ENCODE data around the gene UMODL1. TPM values are rescaled to one million over a fixed set of nuclear protein-coding genes. Genes with fewer than 3 reads are reported as not detected.

The UMODL1 gene
- total and polyA plus RNA-seq, 10 of the 15 experiments (the other 5 are each of a cell fraction or from before 2014, with no cell fraction given), result 0.01 to 0.11 (median 0.03) TPM; not detected in 5

- ATAC-seq (no peak), DNase-seq (ENCODE audit: low read depth, low spot score) (no peak), FAIRE-seq (no peak)
- ChIA-PET RAD21 (ENCODE audit: unreplicated experiment) (no interaction called here), POLR2A (no interaction called here), SMC1A (ENCODE audit: uncharacterized antibody, unreplicated experiment) (interaction anchor here (1.4 kb wide), 1 partner anchor 10 kb away, joined by 3 read pairs; no protein-coding TSS in a partner anchor), CTCF (interaction anchor here (1.3 kb wide), 1 partner anchor 8 kb away, joined by 4 read pairs; no protein-coding TSS in a partner anchor)
- H3K79me2 ChIP-seq (ENCODE audit: control insufficient read depth, insufficient read depth, low read length), result no peaks in the 10 kb centered on the region
- no peaks in the 10 kb centered on the region; a peak in 1 of 4 replicates for H3K27me3 ChIP-seq (replicated peaks in 1 of 2; ENCODE audit: control insufficient read depth in 2 of 2, insufficient read depth in 2 of 2, low read length in 1 of 2)
- in situ Hi-C loops (cut with MboI) (no loop called here), intact Hi-C loops (cut with micrococcal nuclease; ENCODE audit: unreplicated experiment) (no loop called here)
- no peak overlapping the region for H3K4me2 ChIP-seq (ENCODE audit: control insufficient read depth, insufficient read depth)
- H3K4me1 ChIP-seq (ENCODE audit: control insufficient read depth, insufficient read depth, low read length), result no peaks in the 10 kb centered on the region
- no peaks in the 10 kb centered on the region for H4K20me1 ChIP-seq (ENCODE audit: control insufficient read depth, insufficient read depth)
- no peak overlapping the region for H2AFZ ChIP-seq (ENCODE audit: control insufficient read depth, low read depth, low read length)
- H3K36me3 ChIP-seq (ENCODE audit: control insufficient read depth in 2 of 2, insufficient read depth in 2 of 2, low read length in 1 of 2), result no peaks in the 10 kb centered on the region
- H3K9me3 ChIP-seq (replicated peaks; ENCODE audit: control insufficient read depth, insufficient read depth, low read length), result no peaks in the 10 kb centered on the region
- H3K9ac ChIP-seq (ENCODE audit: control insufficient read depth, insufficient read depth, low read length), result no peak overlapping the region
- TF ChIP-seq BMI1 (IDR thresholded peaks at IDR 0.05; ENCODE audit: borderline replicate concordance) (no peak), ZNF274 (IDR thresholded peaks at IDR 0.05; ENCODE audit: insufficient read depth, insufficient read length) (no peak), SREBF2 (IDR thresholded peaks at IDR 0.05; ENCODE audit: low read length) (no peak), ZNF207 (IDR thresholded peaks at IDR 0.05; ENCODE audit: borderline replicate concordance) (no peak), BACH1 (IDR thresholded peaks at IDR 0.05; ENCODE audit: borderline replicate concordance) (no peak), EGR1 (IDR thresholded peaks at IDR 0.05; ENCODE audit: borderline replicate concordance in 1 of 2, low read depth in 2 of 2, low read length in 2 of 2) (no peak), RAD21 (IDR thresholded peaks at IDR 0.05; ENCODE audit: insufficient read depth, low read depth, low read length) (no peak), ASH2L (IDR thresholded peaks at IDR 0.05; ENCODE audit: borderline replicate concordance, low read depth) (no peak), ZNF384 (IDR thresholded peaks at IDR 0.05; ENCODE audit: borderline replicate concordance, low read depth, low read length) (no peak), RAD51 (IDR thresholded peaks at IDR 0.05) (no peak), MLLT1 (IDR thresholded peaks at IDR 0.05) (no peak), ZBTB33 (IDR thresholded peaks at IDR 0.05) (no peak), MTA3 (IDR thresholded peaks at IDR 0.05; ENCODE audit: borderline replicate concordance, low read length) (no peak), HDAC2 (IDR thresholded peaks at IDR 0.05) (no peak), POLR2AphosphoS2 (IDR thresholded peaks at IDR 0.05; ENCODE audit: low read depth, low read length) (no peak), MEF2B (IDR thresholded peaks at IDR 0.05; ENCODE audit: partially characterized antibody, poor library complexity, severe bottlenecking) (no peak), NFIC (IDR thresholded peaks at IDR 0.05; ENCODE audit: low read depth, low read length) (no peak), E4F1 (IDR thresholded peaks at IDR 0.05; ENCODE audit: borderline replicate concordance, partially characterized antibody) (no peak)
- no peak overlapping the region for H3K4me3 ChIP-seq
- WGBS (ENCODE audit: insufficient coverage, insufficient replicate concordance, low lambda C conversion rate, missing lambda C conversion rate), result 55% methylated on average over 20 of the region's 20 CpGs
- H3K27ac ChIP-seq (ENCODE audit: control insufficient read depth, insufficient read depth), result no peak overlapping the region
- BruUV-seq (replicated peaks), result no TSS peak
Measured at GRCh38 chr21:42021371-42022090, 49.6 kb upstream of the UMODL1 start.

All from GM12878 (cell line).